GM12801 (cell line): ENCODE results near the gene AHCY.

Source experiments
- CTCF ChIP-seq: IDR thresholded peaks from one replicate; pipeline ENCODE4 v1.5.1; 2011; ENCODE audit warnings: control low read depth; ENCODE audit not compliant: insufficient read length; ENCODE audit errors: extremely low read depth

AHCY gene

GRCh38 chr20:34260208-34260942, 42.8 kb downstream of the AHCY start:
- no peak for TF ChIP-seq CTCF

- TF ChIP-seq CTCF, result no peak
Observed at GRCh38 chr20:34256629-34257124, 46.5 kb downstream of the AHCY start.

GRCh38 chr20:34254979-34255378, 48.2 kb downstream of the AHCY start:
- TF ChIP-seq CTCF, result no peak

- TF ChIP-seq CTCF, result no peak
Observed at GRCh38 chr20:34251619-34252018, 51.5 kb downstream of the AHCY start.

GRCh38 chr20:34250005-34250404, 53.1 kb downstream of the AHCY start:
- TF ChIP-seq CTCF, result no peak

- TF ChIP-seq CTCF, result no peak
Observed at GRCh38 chr20:34249291-34249690, 53.9 kb downstream of the AHCY start.

GRCh38 chr20:34246126-34246626, 57.0 kb downstream of the AHCY start:
- TF ChIP-seq CTCF, result no peak
